Activated CD4-positive, alpha-beta memory T cell treated with anti-CD3 and anti-CD28 coated beads for 36 hours (primary cell): ENCODE data around the gene MTUS2. TPM values are rescaled to one million over a fixed set of nuclear protein-coding genes. Genes with fewer than 3 reads are reported as not detected.

Source experiments
- CTCF ChIA-PET: fragments of 350-600 bp; sonication (Branson Sonifier 250); formaldehyde crosslinking; loops from one replicate; lab custom pipeline; 2021; ENCODE audit warnings: antibody characterized with exemption, inconsistent platforms; lab: Charles Lee
- POLR2A ChIA-PET: fragments of 350-600 bp; sonication (Branson Sonifier 250); formaldehyde crosslinking; loops from one replicate; lab custom pipeline; 2021; ENCODE audit warnings: antibody characterized with exemption; lab: Charles Lee
- DNase-seq: peaks from one replicate; pipeline ENCODE4 v3.0.0-alpha.2; 2020
- H3K27ac Mint-ChIP-seq: one replicate; pipeline ENCODE4 v1.8.0; 2021; ENCODE audit warnings: mixed read lengths
- H3K27me3 Mint-ChIP-seq: one replicate; pipeline ENCODE4 v1.8.0; 2021; ENCODE audit warnings: mixed read lengths
- H3K36me3 Mint-ChIP-seq: one replicate; pipeline ENCODE4 v1.8.0; 2021; ENCODE audit warnings: mixed read lengths
- H3K4me1 Mint-ChIP-seq: one replicate; pipeline ENCODE4 v1.8.0; 2021; ENCODE audit warnings: low read depth, mixed read lengths
- H3K4me3 Mint-ChIP-seq: one replicate; pipeline ENCODE4 v1.8.0; 2021; ENCODE audit warnings: mild to moderate bottlenecking, mixed read lengths
- H3K9me3 Mint-ChIP-seq: one replicate; pipeline ENCODE4 v1.8.0; 2021; ENCODE audit warnings: mixed read lengths
- intact Hi-C: fragments of 100-400 bp; cut with micrococcal nuclease; formaldehyde crosslinking; loops from one replicate; pipeline ENCODE4 v1.15.1; 2023
- total RNA-seq, 2 experiments: library from RNA; stranded (reverse); gene quantifications; one replicate each; pipeline ENCODE4 v1.2.3, GENCODE V29; 2021

The MTUS2 gene
- total RNA-seq, 2 experiments from 2014 or later, result not detected

GRCh38 chr13:29441306-29441705, 621.2 kb downstream of the MTUS2 start:
- Mint-ChIP-seq H3K4me3 (no peak overlapping the region), H3K27ac (no peak overlapping the region), H3K36me3 (no peaks in the 10 kb centered on the region), H3K4me1 (no peaks in the 10 kb centered on the region), H3K9me3 (no peaks in the 10 kb centered on the region), H3K27me3 (peaks cover 5% of the 10 kb centered on the region)
- CTCF ChIA-PET, result no interaction called here
- POLR2A ChIA-PET, result no interaction called here
- intact Hi-C loops, result no loop called here
- no peak for DNase-seq

GRCh38 chr13:29446016-29446415, 625.9 kb downstream of the MTUS2 start:
- H3K4me1 Mint-ChIP-seq, result no peaks in the 10 kb centered on the region
- CTCF ChIA-PET, result no interaction called here

GRCh38 chr13:29448174-29448573, 628.0 kb downstream of the MTUS2 start:
- Mint-ChIP-seq H3K36me3 (no peaks in the 10 kb centered on the region), H3K27ac (no peak overlapping the region), H3K4me1 (no peaks in the 10 kb centered on the region), H3K27me3 (peaks cover 19% of the 10 kb centered on the region), H3K9me3 (no peaks in the 10 kb centered on the region), H3K4me3 (no peak overlapping the region)
- ChIA-PET CTCF (no interaction called here), POLR2A (no interaction called here)
- no peak for DNase-seq
- intact Hi-C loops, result no loop called here

More at GRCh38 chr13:29446016-29446415, 625.9 kb downstream of the MTUS2 start:
- no peaks in the 10 kb centered on the region for H3K9me3 Mint-ChIP-seq
- no peaks in the 10 kb centered on the region for H3K36me3 Mint-ChIP-seq
- intact Hi-C loops, result no loop called here
- DNase-seq, result no peak
- H3K27ac Mint-ChIP-seq, result no peak overlapping the region
- H3K4me3 Mint-ChIP-seq, result no peak overlapping the region
- POLR2A ChIA-PET, result no interaction called here
- H3K27me3 Mint-ChIP-seq, result peaks cover 19% of the 10 kb centered on the region

GRCh38 chr13:29449726-29450125, 629.6 kb downstream of the MTUS2 start:
- no peak overlapping the region for H3K4me3 Mint-ChIP-seq

GRCh38 chr13:29451976-29452375, 631.8 kb downstream of the MTUS2 start:
- H3K36me3 Mint-ChIP-seq, result no peaks in the 10 kb centered on the region
- intact Hi-C loops, result no loop called here
- CTCF ChIA-PET, result no interaction called here
- POLR2A ChIA-PET, result no interaction called here
- H3K27me3 Mint-ChIP-seq, result peaks cover 21% of the 10 kb centered on the region
- DNase-seq, result no peak
- no peak overlapping the region for H3K4me3 Mint-ChIP-seq
- no peak overlapping the region for H3K27ac Mint-ChIP-seq
- H3K9me3 Mint-ChIP-seq, result no peaks in the 10 kb centered on the region
- H3K4me1 Mint-ChIP-seq, result no peaks in the 10 kb centered on the region

More at GRCh38 chr13:29449726-29450125, 629.6 kb downstream of the MTUS2 start:
- H3K27me3 Mint-ChIP-seq, result peaks cover 17% of the 10 kb centered on the region
- no peaks in the 10 kb centered on the region for H3K9me3 Mint-ChIP-seq
- POLR2A ChIA-PET, result no interaction called here
- H3K4me1 Mint-ChIP-seq, result no peaks in the 10 kb centered on the region
- H3K27ac Mint-ChIP-seq, result no peak overlapping the region
- intact Hi-C loops, result no loop called here
- H3K36me3 Mint-ChIP-seq, result no peaks in the 10 kb centered on the region
- no peak for DNase-seq
- CTCF ChIA-PET, result no interaction called here

- Mint-ChIP-seq H3K4me1 (no peaks in the 10 kb centered on the region), H3K27ac (no peak overlapping the region), H3K4me3 (no peak overlapping the region), H3K36me3 (no peaks in the 10 kb centered on the region), H3K9me3 (no peaks in the 10 kb centered on the region), H3K27me3 (peaks cover 14% of the 10 kb centered on the region)
- POLR2A ChIA-PET, result no interaction called here
- no peak for DNase-seq
- intact Hi-C loops, result no loop called here
- CTCF ChIA-PET, result interaction anchor here (2.0 kb wide), 1 partner anchor 56 kb away, joined by 7 read pairs; no protein-coding TSS in a partner anchor
Measured at GRCh38 chr13:29452773-29453616, 632.9 kb downstream of the MTUS2 start.

- intact Hi-C loops, result no loop called here
- Mint-ChIP-seq H3K4me3 (no peak overlapping the region), H3K27ac (no peak overlapping the region), H3K4me1 (no peaks in the 10 kb centered on the region), H3K27me3 (peaks cover 11% of the 10 kb centered on the region), H3K9me3 (no peaks in the 10 kb centered on the region), H3K36me3 (no peaks in the 10 kb centered on the region)
- POLR2A ChIA-PET, result no interaction called here
- CTCF ChIA-PET, result interaction anchor here (2.0 kb wide), 1 partner anchor 55 kb away, joined by 7 read pairs; no protein-coding TSS in a partner anchor
- DNase-seq, result no peak
Measured at GRCh38 chr13:29453617-29454011, 633.5 kb downstream of the MTUS2 start.

GRCh38 chr13:29454931-29455481, 634.9 kb downstream of the MTUS2 start:
- intact Hi-C loops, result no loop called here
- POLR2A ChIA-PET, result no interaction called here
- DNase-seq, result peak; percentile 12
- Mint-ChIP-seq H3K4me3 (no peak overlapping the region), H3K9me3 (no peaks in the 10 kb centered on the region), H3K27me3 (peaks cover 11% of the 10 kb centered on the region), H3K27ac (no peak overlapping the region), H3K4me1 (no peaks in the 10 kb centered on the region), H3K36me3 (no peaks in the 10 kb centered on the region)
- CTCF ChIA-PET, result interaction anchor here (0.7 to 2.0 kb wide), 4 partner anchors 13 to 54 kb away, joined by 4 to 14 read pairs (median 8); no protein-coding TSS in a partner anchor

- Mint-ChIP-seq H3K36me3 (no peaks in the 10 kb centered on the region), H3K9me3 (no peaks in the 10 kb centered on the region), H3K4me1 (no peaks in the 10 kb centered on the region), H3K4me3 (no peak overlapping the region), H3K27ac (no peak overlapping the region), H3K27me3 (peaks cover 14% of the 10 kb centered on the region)
- intact Hi-C loops, result no loop called here
- DNase-seq, result no peak
- ChIA-PET CTCF (interaction anchor here (0.6 to 1.9 kb wide), 3 partner anchors 16 to 257 kb away, joined by 3 to 14 read pairs (median 3); no protein-coding TSS in a partner anchor), POLR2A (no interaction called here)
Measured at GRCh38 chr13:29456419-29456818, 636.3 kb downstream of the MTUS2 start.

GRCh38 chr13:29457299-29457698, 637.2 kb downstream of the MTUS2 start:
- no peak for DNase-seq
- POLR2A ChIA-PET, result interaction anchor here (0.6 kb wide), 1 partner anchor 522 kb away, joined by 4 read pairs; no protein-coding TSS in a partner anchor
- H3K9me3 Mint-ChIP-seq, result no peaks in the 10 kb centered on the region
- H3K27ac Mint-ChIP-seq, result no peak overlapping the region
- H3K36me3 Mint-ChIP-seq, result no peaks in the 10 kb centered on the region
- CTCF ChIA-PET, result no interaction called here
- H3K4me1 Mint-ChIP-seq, result no peaks in the 10 kb centered on the region
- peaks cover 14% of the 10 kb centered on the region for H3K27me3 Mint-ChIP-seq
- intact Hi-C loops, result no loop called here
- H3K4me3 Mint-ChIP-seq, result no peak overlapping the region

GRCh38 chr13:29458419-29458818, 638.3 kb downstream of the MTUS2 start:
- Mint-ChIP-seq H3K4me3 (no peak overlapping the region), H3K36me3 (no peaks in the 10 kb centered on the region), H3K27ac (no peak overlapping the region), H3K27me3 (peaks cover 14% of the 10 kb centered on the region), H3K4me1 (no peaks in the 10 kb centered on the region), H3K9me3 (no peaks in the 10 kb centered on the region)
- ChIA-PET CTCF (interaction anchor here (1.0 kb wide), 1 partner anchor 255 kb away, joined by 3 read pairs; no protein-coding TSS in a partner anchor), POLR2A (no interaction called here)
- intact Hi-C loops, result no loop called here
- DNase-seq, result no peak

GRCh38 chr13:29459813-29460355, 639.7 kb downstream of the MTUS2 start:
- CTCF ChIA-PET, result interaction anchor here (1.2 kb wide), 1 partner anchor 12 kb away, joined by 5 read pairs; no protein-coding TSS in a partner anchor
- intact Hi-C loops, result no loop called here
- no peak for DNase-seq
- no peaks in the 10 kb centered on the region for H3K36me3 Mint-ChIP-seq
- H3K9me3 Mint-ChIP-seq, result no peaks in the 10 kb centered on the region
- peaks cover 14% of the 10 kb centered on the region for H3K27me3 Mint-ChIP-seq
- H3K4me3 Mint-ChIP-seq, result no peak overlapping the region
- POLR2A ChIA-PET, result no interaction called here
- H3K4me1 Mint-ChIP-seq, result no peaks in the 10 kb centered on the region
- no peak overlapping the region for H3K27ac Mint-ChIP-seq
